ENCODE data around the gene FRG2.
"Not testable (repeated sequence)": the region's sequence is repeated elsewhere in the genome, so short reads cannot be mapped to it uniquely, and the experiment has no call there.

DNA sequence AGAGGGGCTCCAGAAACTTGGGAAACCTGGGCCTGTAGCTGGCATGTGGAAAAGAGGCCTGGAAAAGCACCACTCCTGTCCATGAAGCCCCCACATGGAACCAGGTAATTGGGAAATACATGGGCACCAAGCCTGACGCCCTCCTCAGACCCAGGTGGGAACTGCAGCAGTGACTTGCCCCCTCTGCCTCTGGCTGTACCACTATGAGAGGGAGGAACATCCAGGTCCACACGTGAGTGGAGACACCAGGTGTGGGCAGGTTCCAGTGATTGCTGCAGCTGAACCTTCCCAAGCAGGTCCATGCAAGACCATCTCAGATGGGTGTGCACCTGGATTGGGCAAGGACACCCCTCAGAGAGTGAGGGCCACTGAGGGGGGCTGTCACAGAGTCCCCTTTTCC lies 46.8 kb downstream of the FRG2 start:
- TF ChIP-seq, protein P1, sequence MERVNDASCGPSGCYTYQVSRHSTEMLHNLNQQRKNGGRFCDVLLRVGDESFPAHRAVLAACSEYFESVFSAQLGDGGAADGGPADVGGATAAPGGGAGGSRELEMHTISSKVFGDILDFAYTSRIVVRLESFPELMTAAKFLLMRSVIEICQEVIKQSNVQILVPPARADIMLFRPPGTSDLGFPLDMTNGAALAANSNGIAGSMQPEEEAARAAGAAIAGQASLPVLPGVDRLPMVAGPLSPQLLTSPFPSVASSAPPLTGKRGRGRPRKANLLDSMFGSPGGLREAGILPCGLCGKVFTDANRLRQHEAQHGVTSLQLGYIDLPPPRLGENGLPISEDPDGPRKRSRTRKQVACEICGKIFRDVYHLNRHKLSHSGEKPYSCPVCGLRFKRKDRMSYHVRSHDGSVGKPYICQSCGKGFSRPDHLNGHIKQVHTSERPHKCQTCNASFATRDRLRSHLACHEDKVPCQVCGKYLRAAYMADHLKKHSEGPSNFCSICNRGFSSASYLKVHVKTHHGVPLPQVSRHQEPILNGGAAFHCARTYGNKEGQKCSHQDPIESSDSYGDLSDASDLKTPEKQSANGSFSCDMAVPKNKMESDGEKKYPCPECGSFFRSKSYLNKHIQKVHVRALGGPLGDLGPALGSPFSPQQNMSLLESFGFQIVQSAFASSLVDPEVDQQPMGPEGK (CRISPR knock-in tag; IDR thresholded peaks at IDR 0.05; ENCODE audit: borderline replicate concordance) = not testable (repeated sequence)
- TF ChIP-seq SNAI2 (CRISPR knock-in tag; IDR thresholded peaks at IDR 0.05); ZC3H10 (CRISPR knock-in tag; IDR thresholded peaks at IDR 0.05); ARNTL (CRISPR knock-in tag; IDR thresholded peaks at IDR 0.05; ENCODE audit: borderline replicate concordance, low read depth); TOX (CRISPR knock-in tag; IDR thresholded peaks at IDR 0.05; ENCODE audit: borderline replicate concordance); RARB (CRISPR knock-in tag; IDR thresholded peaks at IDR 0.05); TCF4 (CRISPR knock-in tag; IDR thresholded peaks at IDR 0.05; ENCODE audit: borderline replicate concordance); ZNF70 (CRISPR knock-in tag; IDR thresholded peaks at IDR 0.05): not testable (repeated sequence)
- TF ChIP-seq, protein P2, sequence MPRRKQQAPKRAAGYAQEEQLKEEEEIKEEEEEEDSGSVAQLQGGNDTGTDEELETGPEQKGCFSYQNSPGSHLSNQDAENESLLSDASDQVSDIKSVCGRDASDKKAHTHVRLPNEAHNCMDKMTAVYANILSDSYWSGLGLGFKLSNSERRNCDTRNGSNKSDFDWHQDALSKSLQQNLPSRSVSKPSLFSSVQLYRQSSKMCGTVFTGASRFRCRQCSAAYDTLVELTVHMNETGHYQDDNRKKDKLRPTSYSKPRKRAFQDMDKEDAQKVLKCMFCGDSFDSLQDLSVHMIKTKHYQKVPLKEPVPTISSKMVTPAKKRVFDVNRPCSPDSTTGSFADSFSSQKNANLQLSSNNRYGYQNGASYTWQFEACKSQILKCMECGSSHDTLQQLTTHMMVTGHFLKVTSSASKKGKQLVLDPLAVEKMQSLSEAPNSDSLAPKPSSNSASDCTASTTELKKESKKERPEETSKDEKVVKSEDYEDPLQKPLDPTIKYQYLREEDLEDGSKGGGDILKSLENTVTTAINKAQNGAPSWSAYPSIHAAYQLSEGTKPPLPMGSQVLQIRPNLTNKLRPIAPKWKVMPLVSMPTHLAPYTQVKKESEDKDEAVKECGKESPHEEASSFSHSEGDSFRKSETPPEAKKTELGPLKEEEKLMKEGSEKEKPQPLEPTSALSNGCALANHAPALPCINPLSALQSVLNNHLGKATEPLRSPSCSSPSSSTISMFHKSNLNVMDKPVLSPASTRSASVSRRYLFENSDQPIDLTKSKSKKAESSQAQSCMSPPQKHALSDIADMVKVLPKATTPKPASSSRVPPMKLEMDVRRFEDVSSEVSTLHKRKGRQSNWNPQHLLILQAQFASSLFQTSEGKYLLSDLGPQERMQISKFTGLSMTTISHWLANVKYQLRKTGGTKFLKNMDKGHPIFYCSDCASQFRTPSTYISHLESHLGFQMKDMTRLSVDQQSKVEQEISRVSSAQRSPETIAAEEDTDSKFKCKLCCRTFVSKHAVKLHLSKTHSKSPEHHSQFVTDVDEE (CRISPR knock-in tag; IDR thresholded peaks at IDR 0.05) = not testable (repeated sequence)
- TF ChIP-seq, protein P3, sequence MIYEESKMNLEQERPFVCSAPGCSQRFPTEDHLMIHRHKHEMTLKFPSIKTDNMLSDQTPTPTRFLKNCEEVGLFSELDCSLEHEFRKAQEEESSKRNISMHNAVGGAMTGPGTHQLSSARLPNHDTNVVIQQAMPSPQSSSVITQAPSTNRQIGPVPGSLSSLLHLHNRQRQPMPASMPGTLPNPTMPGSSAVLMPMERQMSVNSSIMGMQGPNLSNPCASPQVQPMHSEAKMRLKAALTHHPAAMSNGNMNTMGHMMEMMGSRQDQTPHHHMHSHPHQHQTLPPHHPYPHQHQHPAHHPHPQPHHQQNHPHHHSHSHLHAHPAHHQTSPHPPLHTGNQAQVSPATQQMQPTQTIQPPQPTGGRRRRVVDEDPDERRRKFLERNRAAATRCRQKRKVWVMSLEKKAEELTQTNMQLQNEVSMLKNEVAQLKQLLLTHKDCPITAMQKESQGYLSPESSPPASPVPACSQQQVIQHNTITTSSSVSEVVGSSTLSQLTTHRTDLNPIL (CRISPR knock-in tag; IDR thresholded peaks at IDR 0.05; ENCODE audit: low read depth) = not testable (repeated sequence)
- TF ChIP-seq, protein P4, sequence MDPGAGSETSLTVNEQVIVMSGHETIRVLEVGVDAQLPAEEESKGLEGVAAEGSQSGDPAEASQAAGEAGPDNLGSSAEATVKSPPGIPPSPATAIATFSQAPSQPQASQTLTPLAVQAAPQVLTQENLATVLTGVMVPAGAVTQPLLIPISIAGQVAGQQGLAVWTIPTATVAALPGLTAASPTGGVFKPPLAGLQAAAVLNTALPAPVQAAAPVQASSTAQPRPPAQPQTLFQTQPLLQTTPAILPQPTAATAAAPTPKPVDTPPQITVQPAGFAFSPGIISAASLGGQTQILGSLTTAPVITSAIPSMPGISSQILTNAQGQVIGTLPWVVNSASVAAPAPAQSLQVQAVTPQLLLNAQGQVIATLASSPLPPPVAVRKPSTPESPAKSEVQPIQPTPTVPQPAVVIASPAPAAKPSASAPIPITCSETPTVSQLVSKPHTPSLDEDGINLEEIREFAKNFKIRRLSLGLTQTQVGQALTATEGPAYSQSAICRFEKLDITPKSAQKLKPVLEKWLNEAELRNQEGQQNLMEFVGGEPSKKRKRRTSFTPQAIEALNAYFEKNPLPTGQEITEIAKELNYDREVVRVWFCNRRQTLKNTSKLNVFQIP (CRISPR knock-in tag; IDR thresholded peaks at IDR 0.05; ENCODE audit: borderline replicate concordance, low read depth) = not testable (repeated sequence)

Measured in SK-N-SH treated with all-trans-retinoic acid at 6 μM for 48 hours (cell line).